ENCODE data around the gene NAA50. TPM values are rescaled to one million over a fixed set of nuclear protein-coding genes. Genes with fewer than 3 reads are reported as not detected.

The NAA50 gene
- total and polyA plus RNA-seq, 10 of the 15 experiments (the other 5 are each of a cell fraction or from before 2014, with no cell fraction given), result 31.7 to 205 (median 110) TPM

DNA sequence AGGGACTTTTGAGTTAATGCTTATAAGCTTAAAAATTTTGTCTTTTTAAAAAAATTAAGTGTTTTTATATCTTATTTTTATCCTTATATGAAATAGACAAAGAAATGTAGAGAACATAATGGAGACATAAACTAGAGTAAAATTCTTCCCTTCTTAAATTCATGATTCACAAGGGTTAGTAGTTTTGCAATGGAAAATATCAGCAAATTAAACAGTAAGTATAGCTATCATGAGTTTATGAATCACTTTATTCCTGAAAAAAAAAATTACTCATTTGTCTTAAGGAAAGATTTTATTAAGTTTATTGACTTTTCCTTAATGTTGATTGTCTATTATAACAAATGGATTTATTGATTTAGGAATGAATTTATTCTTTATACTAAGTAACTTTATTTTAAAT lies 5.1 kb upstream of the NAA50 start:
- RAD21 ChIA-PET (ENCODE audit: unreplicated experiment), result interaction anchor here (0.6 to 3.4 kb wide), 11 partner anchors 9 to 162 kb away, joined by 3 to 15 read pairs (median 4); partner anchors contain the start of gene GRAMD1C

More for the DNA sequence above, 5.1 kb upstream of the NAA50 start:
- no peak overlapping the region for H3K9ac ChIP-seq (ENCODE audit: control insufficient read depth, insufficient read depth, low read length)
- H2AFZ ChIP-seq (ENCODE audit: control insufficient read depth, low read depth, low read length), result no peak overlapping the region
- no peaks in the 10 kb centered on the region for H3K36me3 ChIP-seq (ENCODE audit: control insufficient read depth in 2 of 2, insufficient read depth in 2 of 2, low read length in 1 of 2)
- intact Hi-C loops (cut with micrococcal nuclease; ENCODE audit: unreplicated experiment), result no loop called here
- in situ Hi-C loops (cut with MboI), result no loop called here
- no peak overlapping the region for H3K27ac ChIP-seq (ENCODE audit: control insufficient read depth, insufficient read depth)
- SMC1A ChIA-PET (ENCODE audit: uncharacterized antibody, unreplicated experiment), result interaction anchor here (0.7 to 2.8 kb wide), 16 partner anchors 8 to 259 kb away, joined by 3 to 14 read pairs (median 3); no protein-coding TSS in a partner anchor
- CTCF ChIA-PET, result interaction anchor here (0.9 to 9.8 kb wide), 17 partner anchors 10 to 258 kb away, joined by 3 to 72 read pairs (median 6); partner anchors contain the start of gene GRAMD1C
- peaks cover 10% of the 10 kb centered on the region; the same call in 1 of the 2 replicates for H3K4me1 ChIP-seq (ENCODE audit: control insufficient read depth, insufficient read depth, low read length)
- H4K20me1 ChIP-seq (ENCODE audit: control insufficient read depth, insufficient read depth), result no peaks in the 10 kb centered on the region
- ATAC-seq, result no peak
- FAIRE-seq, result no peak
- TF ChIP-seq HCFC1 (IDR thresholded peaks at IDR 0.05; ENCODE audit: low read length) (no peak), MEF2B (IDR thresholded peaks at IDR 0.05; ENCODE audit: partially characterized antibody, poor library complexity, severe bottlenecking) (no peak), CBX5 (IDR thresholded peaks at IDR 0.05; ENCODE audit: low read depth) (no peak), YBX1 (IDR thresholded peaks at IDR 0.05) (no peak), JUND (IDR thresholded peaks at IDR 0.05; ENCODE audit: low read depth, low read length) (no peak), NR2C1 (IDR thresholded peaks at IDR 0.05) (no peak)
- TF ChIP-seq, protein P1, sequence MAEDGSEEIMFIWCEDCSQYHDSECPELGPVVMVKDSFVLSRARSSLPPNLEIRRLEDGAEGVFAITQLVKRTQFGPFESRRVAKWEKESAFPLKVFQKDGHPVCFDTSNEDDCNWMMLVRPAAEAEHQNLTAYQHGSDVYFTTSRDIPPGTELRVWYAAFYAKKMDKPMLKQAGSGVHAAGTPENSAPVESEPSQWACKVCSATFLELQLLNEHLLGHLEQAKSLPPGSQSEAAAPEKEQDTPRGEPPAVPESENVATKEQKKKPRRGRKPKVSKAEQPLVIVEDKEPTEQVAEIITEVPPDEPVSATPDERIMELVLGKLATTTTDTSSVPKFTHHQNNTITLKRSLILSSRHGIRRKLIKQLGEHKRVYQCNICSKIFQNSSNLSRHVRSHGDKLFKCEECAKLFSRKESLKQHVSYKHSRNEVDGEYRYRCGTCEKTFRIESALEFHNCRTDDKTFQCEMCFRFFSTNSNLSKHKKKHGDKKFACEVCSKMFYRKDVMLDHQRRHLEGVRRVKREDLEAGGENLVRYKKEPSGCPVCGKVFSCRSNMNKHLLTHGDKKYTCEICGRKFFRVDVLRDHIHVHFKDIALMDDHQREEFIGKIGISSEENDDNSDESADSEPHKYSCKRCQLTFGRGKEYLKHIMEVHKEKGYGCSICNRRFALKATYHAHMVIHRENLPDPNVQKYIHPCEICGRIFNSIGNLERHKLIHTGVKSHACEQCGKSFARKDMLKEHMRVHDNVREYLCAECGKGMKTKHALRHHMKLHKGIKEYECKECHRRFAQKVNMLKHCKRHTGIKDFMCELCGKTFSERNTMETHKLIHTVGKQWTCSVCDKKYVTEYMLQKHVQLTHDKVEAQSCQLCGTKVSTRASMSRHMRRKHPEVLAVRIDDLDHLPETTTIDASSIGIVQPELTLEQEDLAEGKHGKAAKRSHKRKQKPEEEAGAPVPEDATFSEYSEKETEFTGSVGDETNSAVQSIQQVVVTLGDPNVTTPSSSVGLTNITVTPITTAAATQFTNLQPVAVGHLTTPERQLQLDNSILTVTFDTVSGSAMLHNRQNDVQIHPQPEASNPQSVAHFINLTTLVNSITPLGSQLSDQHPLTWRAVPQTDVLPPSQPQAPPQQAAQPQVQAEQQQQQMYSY (CRISPR knock-in tag; IDR thresholded peaks at IDR 0.05), result no peak
- TF ChIP-seq, protein P2, sequence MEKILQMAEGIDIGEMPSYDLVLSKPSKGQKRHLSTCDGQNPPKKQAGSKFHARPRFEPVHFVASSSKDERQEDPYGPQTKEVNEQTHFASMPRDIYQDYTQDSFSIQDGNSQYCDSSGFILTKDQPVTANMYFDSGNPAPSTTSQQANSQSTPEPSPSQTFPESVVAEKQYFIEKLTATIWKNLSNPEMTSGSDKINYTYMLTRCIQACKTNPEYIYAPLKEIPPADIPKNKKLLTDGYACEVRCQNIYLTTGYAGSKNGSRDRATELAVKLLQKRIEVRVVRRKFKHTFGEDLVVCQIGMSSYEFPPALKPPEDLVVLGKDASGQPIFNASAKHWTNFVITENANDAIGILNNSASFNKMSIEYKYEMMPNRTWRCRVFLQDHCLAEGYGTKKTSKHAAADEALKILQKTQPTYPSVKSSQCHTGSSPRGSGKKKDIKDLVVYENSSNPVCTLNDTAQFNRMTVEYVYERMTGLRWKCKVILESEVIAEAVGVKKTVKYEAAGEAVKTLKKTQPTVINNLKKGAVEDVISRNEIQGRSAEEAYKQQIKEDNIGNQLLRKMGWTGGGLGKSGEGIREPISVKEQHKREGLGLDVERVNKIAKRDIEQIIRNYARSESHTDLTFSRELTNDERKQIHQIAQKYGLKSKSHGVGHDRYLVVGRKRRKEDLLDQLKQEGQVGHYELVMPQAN (conservative IDR thresholded peaks at IDR 0.05), result no peak
- POLR2A ChIA-PET, result interaction anchor here (0.6 to 4.9 kb wide), 8 partner anchors 8 to 236 kb away, joined by 3 to 22 read pairs (median 3); partner anchors contain the start of gene SPICE1
- no peak overlapping the region for H3K4me3 ChIP-seq
- BruUV-seq (replicated peaks), result no TSS peak
- DNase-seq (ENCODE audit: low read depth, low spot score), result no peak
- H3K27me3 ChIP-seq (replicated peaks in 1 of 2; ENCODE audit: control insufficient read depth in 2 of 2, insufficient read depth in 2 of 2, low read length in 1 of 2), result no peaks in the 10 kb centered on the region
- H3K79me2 ChIP-seq (ENCODE audit: control insufficient read depth, insufficient read depth, low read length), result peaks cover 39% of the 10 kb centered on the region
- no peak overlapping the region for H3K4me2 ChIP-seq (ENCODE audit: control insufficient read depth, insufficient read depth)
- H3K9me3 ChIP-seq (replicated peaks; ENCODE audit: control insufficient read depth, insufficient read depth, low read length), result no peaks in the 10 kb centered on the region

Measured in GM12878 (cell line).